Trophoblast cell (in vitro differentiated cells and primary cell): ENCODE data around the gene RAB6B.

Experiments used
- DNase-seq, 2 donors: peaks; one replicate each; pipeline ENCODE4 v3.0.0-alpha.2; 2016
- H2AFZ ChIP-seq: 2 replicates; pipeline ENCODE4 v1.6.1; 2013; ENCODE audit warnings: low read length, moderate library complexity, mild to moderate bottlenecking; ENCODE audit not compliant: insufficient read depth, poor library complexity
- H2AK5ac ChIP-seq: 2 replicates; pipeline ENCODE4 v1.6.1; 2013; ENCODE audit warnings: mild to moderate bottlenecking, low read length
- H2BK120ac ChIP-seq: 2 replicates; pipeline ENCODE4 v1.6.1; 2013; ENCODE audit warnings: low read length, mild to moderate bottlenecking, moderate library complexity; ENCODE audit not compliant: insufficient read depth, poor library complexity
- H2BK12ac ChIP-seq: 2 replicates; pipeline ENCODE4 v1.6.1; 2013; ENCODE audit warnings: mild to moderate bottlenecking, low read length, moderate library complexity
- H2BK5ac ChIP-seq: 2 replicates; pipeline ENCODE4 v1.6.1; 2013; ENCODE audit warnings: low read length, low read depth, moderate library complexity, mild to moderate bottlenecking; ENCODE audit not compliant: poor library complexity
- H3K14ac ChIP-seq: 2 replicates; pipeline ENCODE4 v1.6.1; 2013; ENCODE audit warnings: mild to moderate bottlenecking, low read length
- H3K18ac ChIP-seq: 2 replicates; pipeline ENCODE4 v1.6.1; 2013; ENCODE audit warnings: mild to moderate bottlenecking, low read length
- H3K23ac ChIP-seq: 2 replicates; pipeline ENCODE4 v1.6.1; 2013; ENCODE audit warnings: low read length
- H3K27ac ChIP-seq: 2 replicates; pipeline ENCODE4 v1.5.1; 2013; ENCODE audit warnings: low read depth, mild to moderate bottlenecking, inconsistent platforms, low read length, moderate library complexity
- H3K27me3 ChIP-seq: 2 replicates; pipeline ENCODE4 v1.6.1; 2013; ENCODE audit warnings: inconsistent platforms, mild to moderate bottlenecking, low read length, moderate library complexity; ENCODE audit not compliant: insufficient read depth
- H3K36me3 ChIP-seq, 2 experiments: 1 replicate in 1 of 2; 2 replicates in 1 of 2; pipeline ENCODE4 v1.6.1; 2013; ENCODE audit warnings: low read length in 2 of 2, mild to moderate bottlenecking in 2 of 2, moderate library complexity in 1 of 2; ENCODE audit not compliant: insufficient read depth in 2 of 2, control insufficient read depth in 1 of 2
- H3K4ac ChIP-seq: 2 replicates; pipeline ENCODE4 v1.6.1; 2013; ENCODE audit warnings: low read depth, mild to moderate bottlenecking, low read length, moderate library complexity
- H3K4me1 ChIP-seq, 2 experiments: 1 replicate in 1 of 2; 2 replicates in 1 of 2; pipeline ENCODE4 v1.6.1; 2013; ENCODE audit warnings: low read length in 2 of 2, mild to moderate bottlenecking in 2 of 2, moderate library complexity in 1 of 2; ENCODE audit not compliant: insufficient read depth in 2 of 2, control insufficient read depth in 1 of 2
- H3K4me2 ChIP-seq: 2 replicates; pipeline ENCODE4 v1.6.1; 2013; ENCODE audit warnings: inconsistent platforms, mild to moderate bottlenecking, low read length, moderate library complexity
- H3K4me3 ChIP-seq: 2 replicates; pipeline ENCODE4 v1.5.1; 2013; ENCODE audit warnings: mild to moderate bottlenecking, low read depth, low read length, inconsistent platforms
- H3K79me1 ChIP-seq: one replicate; pipeline ENCODE4 v1.6.1; 2013; ENCODE audit warnings: low read length
- H3K79me2 ChIP-seq: 2 replicates; pipeline ENCODE4 v1.6.1; 2013; ENCODE audit warnings: low read length, mild to moderate bottlenecking; ENCODE audit not compliant: control insufficient read depth, insufficient read depth, poor library complexity
- H3K9ac ChIP-seq: 2 replicates; pipeline ENCODE4 v1.6.1; 2013; ENCODE audit warnings: mild to moderate bottlenecking, low read length
- H3K9me3 ChIP-seq: 2 replicates; pipeline ENCODE4 v1.6.1; 2013; ENCODE audit warnings: low read depth, mild to moderate bottlenecking, control low read depth, inconsistent platforms, low read length; ENCODE audit not compliant: insufficient read depth
- H4K12ac ChIP-seq: 2 replicates; pipeline ENCODE4 v1.6.1; 2013; ENCODE audit warnings: low read depth, mild to moderate bottlenecking, low read length, moderate library complexity
- H4K8ac ChIP-seq: 2 replicates; pipeline ENCODE4 v1.6.1; 2013; ENCODE audit warnings: low read depth, mild to moderate bottlenecking, low read length, moderate library complexity
- H4K91ac ChIP-seq: one replicate; pipeline ENCODE4 v1.6.1; 2013; ENCODE audit warnings: low read depth, mild to moderate bottlenecking, low read length, moderate library complexity
- WGBS: extraction: QIAGEN DNeasy Blood & Tissue Kit; methylation state at CpG from one replicate; pipeline ENCODE4 v1.1.7; 2013; ENCODE audit warnings: missing lambda C conversion rate; ENCODE audit not compliant: insufficient read length, insufficient coverage; ENCODE audit errors: extremely low coverage; 5-methylcytosine and 5-hydroxymethylcytosine counted together

The RAB6B gene

GRCh38 chr3:133874344-133874743 is 21.3 kb downstream of the RAB6B start:
- Histone ChIP-seq H3K79me1 (no peaks in the 10 kb centered on the region), H3K27ac (no peak overlapping the region), H3K79me2 (no peaks in the 10 kb centered on the region), H3K18ac (no peak overlapping the region), H3K4ac (no peak overlapping the region), H2BK120ac (no peak overlapping the region), H3K4me3 (no peak overlapping the region), H2BK12ac (no peak overlapping the region), H3K4me1 (no peaks in the 10 kb centered on the region), H3K27me3 (no peaks in the 10 kb centered on the region), H3K23ac (no peak overlapping the region), H3K9me3 (no peaks in the 10 kb centered on the region), H3K4me2 (no peak overlapping the region), H4K91ac (no peak overlapping the region), H3K9ac (no peak overlapping the region), H2AFZ (no peak overlapping the region), H4K8ac (no peak overlapping the region), H2BK5ac (no peak overlapping the region), H2AK5ac (no peak overlapping the region), H3K14ac (no peak overlapping the region), H3K36me3 (no peaks in the 10 kb centered on the region), H4K12ac (no peak overlapping the region)
- WGBS: no CpG with 5 or more reads among the region's 1 CpG
- no peak for DNase-seq

GRCh38 chr3:133872781-133873180 is 22.9 kb downstream of the RAB6B start:
- no peaks in the 10 kb centered on the region for H3K9me3 ChIP-seq
- no peaks in the 10 kb centered on the region for H3K4me1 ChIP-seq
- H2BK12ac ChIP-seq: no peak overlapping the region
- H4K8ac ChIP-seq: no peak overlapping the region
- H3K27ac ChIP-seq: no peak overlapping the region
- no peaks in the 10 kb centered on the region for H3K36me3 ChIP-seq
- no peak overlapping the region for H2BK120ac ChIP-seq
- H3K79me1 ChIP-seq: no peaks in the 10 kb centered on the region
- H3K18ac ChIP-seq: no peak overlapping the region
- no peak overlapping the region for H3K4ac ChIP-seq
- no peak overlapping the region for H3K4me2 ChIP-seq
- H3K23ac ChIP-seq: no peak overlapping the region
- H2AFZ ChIP-seq: no peak overlapping the region
- WGBS: no CpG with 5 or more reads among the region's 7 CpGs
- no peak overlapping the region for H3K9ac ChIP-seq
- H4K91ac ChIP-seq: no peak overlapping the region
- H3K27me3 ChIP-seq: no peaks in the 10 kb centered on the region
- no peak overlapping the region for H3K14ac ChIP-seq
- H3K4me3 ChIP-seq: no peak overlapping the region
- H4K12ac ChIP-seq: no peak overlapping the region
- H2BK5ac ChIP-seq: no peak overlapping the region
- no peak for DNase-seq
- H3K79me2 ChIP-seq: no peaks in the 10 kb centered on the region
- H2AK5ac ChIP-seq: no peak overlapping the region

DNA sequence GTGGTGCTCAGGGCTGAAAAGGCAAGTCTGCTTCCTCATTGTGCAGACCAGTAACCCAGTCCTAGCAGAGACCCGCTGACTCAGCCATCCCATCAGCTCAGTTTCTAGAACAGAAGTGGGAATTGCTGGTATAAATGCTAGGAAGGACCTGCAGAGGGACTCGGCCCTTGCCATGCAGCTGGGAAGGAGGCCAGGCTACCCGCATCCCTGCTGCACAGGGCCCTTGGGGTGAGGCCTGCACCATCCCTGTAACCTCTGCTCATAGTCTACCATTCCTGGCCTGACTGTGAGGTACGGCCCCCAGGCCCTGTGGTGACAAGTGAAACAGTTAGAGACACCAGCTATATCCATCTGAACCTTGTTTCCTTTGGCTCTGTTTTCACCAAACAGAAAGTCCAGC is 23.5 kb downstream of the RAB6B start:
- no peak overlapping the region for H4K8ac ChIP-seq
- no peak overlapping the region for H2AFZ ChIP-seq
- H3K4me1 ChIP-seq: no peaks in the 10 kb centered on the region
- peak in 1 of 2 donors; percentile 24 for DNase-seq
- no peak overlapping the region for H3K4ac ChIP-seq
- H3K27me3 ChIP-seq: no peaks in the 10 kb centered on the region
- H4K12ac ChIP-seq: no peak overlapping the region
- no peaks in the 10 kb centered on the region for H3K79me1 ChIP-seq
- H2BK120ac ChIP-seq: no peak overlapping the region
- H3K23ac ChIP-seq: no peak overlapping the region
- H3K4me3 ChIP-seq: no peak overlapping the region
- no peak overlapping the region for H3K14ac ChIP-seq
- no CpG with 5 or more reads among the region's 4 CpGs for WGBS
- H3K9me3 ChIP-seq: no peaks in the 10 kb centered on the region
- H3K9ac ChIP-seq: no peak overlapping the region
- H3K79me2 ChIP-seq: no peaks in the 10 kb centered on the region
- no peak overlapping the region for H2BK5ac ChIP-seq
- no peaks in the 10 kb centered on the region for H3K36me3 ChIP-seq
- no peak overlapping the region for H3K27ac ChIP-seq
- H4K91ac ChIP-seq: no peak overlapping the region
- H2AK5ac ChIP-seq: no peak overlapping the region
- H2BK12ac ChIP-seq: no peak overlapping the region
- H3K4me2 ChIP-seq: no peak overlapping the region
- H3K18ac ChIP-seq: no peak overlapping the region

DNA sequence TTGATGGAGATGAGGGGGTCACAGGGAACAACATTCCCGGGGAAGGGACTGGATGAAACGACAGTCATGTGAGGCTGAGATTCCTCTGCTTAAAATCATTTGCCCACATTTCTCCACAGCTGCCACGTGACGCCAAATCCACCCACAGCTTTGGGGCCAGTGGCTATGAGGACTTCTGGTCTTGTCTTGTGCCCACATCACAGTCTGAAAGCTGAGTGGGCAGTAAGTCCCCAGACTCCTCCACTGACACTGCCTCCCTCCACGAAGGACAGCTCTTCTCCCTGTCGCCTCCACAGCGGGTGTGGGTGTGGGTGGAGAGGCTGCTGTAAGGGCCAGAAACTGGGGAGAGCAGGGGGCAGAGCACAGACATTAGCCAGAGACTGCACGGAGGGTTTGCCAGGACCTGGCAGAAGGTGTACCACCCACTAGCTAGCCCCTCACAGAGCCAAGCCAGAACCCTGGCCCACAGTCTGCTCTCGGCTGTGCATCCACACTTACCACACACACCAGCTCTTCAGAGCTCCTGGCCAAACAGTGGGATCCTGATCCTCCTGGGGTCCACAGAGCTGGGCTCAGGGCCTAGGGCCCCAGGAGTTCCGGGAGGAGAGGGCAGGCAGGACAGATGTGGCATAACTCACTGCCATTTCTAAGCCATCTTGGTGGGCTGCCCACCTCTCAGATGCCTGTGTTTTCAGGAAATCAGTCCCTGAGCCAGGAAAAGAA is 24.2 kb downstream of the RAB6B start:
- Histone ChIP-seq H3K23ac (no peak overlapping the region), H3K79me1 (no peaks in the 10 kb centered on the region), H3K14ac (no peak overlapping the region), H4K8ac (no peak overlapping the region), H4K12ac (no peak overlapping the region), H4K91ac (no peak overlapping the region), H3K79me2 (no peaks in the 10 kb centered on the region), H2AK5ac (no peak overlapping the region), H3K9me3 (no peaks in the 10 kb centered on the region), H3K18ac (no peak overlapping the region), H3K36me3 (no peaks in the 10 kb centered on the region), H3K4me3 (no peak overlapping the region), H3K4me1 (no peaks in the 10 kb centered on the region), H3K27ac (no peak overlapping the region), H3K4me2 (no peak overlapping the region), H2AFZ (no peak overlapping the region), H2BK5ac (no peak overlapping the region), H3K4ac (no peak overlapping the region), H3K27me3 (no peaks in the 10 kb centered on the region), H3K9ac (no peak overlapping the region), H2BK12ac (no peak overlapping the region), H2BK120ac (no peak overlapping the region)
- WGBS: no CpG with 5 or more reads among the region's 10 CpGs
- no peak for DNase-seq
